Left ventricle myocardium superior (tissue), 1 donor: Measurements from ENCODE around the gene TMED1. TPM values are rescaled to one million over a fixed set of nuclear protein-coding genes. Genes with fewer than 3 reads are reported as not detected.

ENCODE experiments used
- ATAC-seq: fragments of 200-7000 bp; cut with Tn5 transposase; one replicate; pipeline ENCODE4 v1.9.1; 2020; ENCODE audit warnings: mild to moderate bottlenecking, moderate library complexity
- DNase-seq: peaks from one replicate; pipeline ENCODE4 v3.0.0-alpha.2; 2020
- intact Hi-C: fragments of 100-400 bp; cut with micrococcal nuclease; formaldehyde crosslinking; loops from one replicate; pipeline ENCODE4 v1.11.0; 2022
- microRNA-seq: library from miRNA; unstranded; fragments of <30 nt; microRNA quantifications from one replicate; pipeline ENCODE4 v1.2.0, GENCODE V29; 2020; ENCODE audit warnings: borderline number of aligned reads
- total RNA-seq: library from RNA; stranded (reverse); fragmentation: NEBNext Ultra II Directional; extraction: Animal tissue kit (Norgen Biotek cat#: 25700); gene quantifications from one replicate; pipeline ENCODE4 v1.2.1, GENCODE V29; 2021
- donor health status: DM: no; HTN: yes; CAD: no; lungs with severe emphysema.

TMED1 gene
- total RNA-seq, 1 donor from 2014 or later = 29.8 TPM

DNA sequence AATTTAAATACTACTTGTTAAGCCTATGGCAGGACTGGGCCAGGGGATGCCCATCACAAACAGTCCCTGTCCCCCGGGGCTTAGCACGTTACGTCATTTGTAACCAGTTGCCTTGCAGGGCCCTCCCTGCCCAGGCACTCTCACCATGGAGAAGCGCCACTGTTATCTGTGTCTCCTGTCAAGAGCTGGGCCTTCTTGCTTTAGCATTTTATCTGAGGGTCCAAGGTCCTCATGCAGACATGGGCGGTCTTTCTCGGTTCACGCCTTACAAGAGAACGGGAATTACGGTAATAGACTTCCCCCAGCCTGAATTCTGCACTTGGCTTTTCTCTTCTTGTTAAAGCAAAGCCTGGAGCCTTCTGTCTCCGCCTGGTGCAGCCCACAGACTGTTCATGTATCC, 46.1 kb downstream of the TMED1 start:
- DNase-seq = no peak
- ATAC-seq = no peak
- intact Hi-C loops = no loop called here

- DNase-seq = no peak
- no peak for ATAC-seq
- intact Hi-C loops = no loop called here
Measured at GRCh38 chr19:10788146-10788545, 47.9 kb downstream of the TMED1 start.

- ATAC-seq (peak; percentile 39), DNase-seq (peak; percentile 56)
- intact Hi-C loops = no loop called here
Measured at GRCh38 chr19:10784257-10784656, 51.8 kb downstream of the TMED1 start.

GRCh38 chr19:10782795-10783194, 53.2 kb downstream of the TMED1 start:
- DNase-seq (peak; percentile 82), ATAC-seq (peak; percentile 92)
- intact Hi-C loops = no loop called here

Small RNAs within 50 kb of the gene (microRNA-seq; reads per million reads assigned to microRNA genes)
- gene MIR199A1 (not detected), gene MIR6793 (not detected)

Other genes starting within 250 kb of the TMED1 start
- gene AP1M2, start 248.9 kb downstream of the TMED1 start, total RNA-seq = not detected
- gene SLC44A2, start 210.7 kb downstream of the TMED1 start, total RNA-seq = 71.8 TPM
- gene ILF3, start 181.9 kb downstream of the TMED1 start, total RNA-seq = 118 TPM
- gene QTRT1, start 134.8 kb downstream of the TMED1 start, total RNA-seq = 29.1 TPM
- gene DNM2, start 118.1 kb downstream of the TMED1 start, total RNA-seq = 201 TPM
- 0.62 TPM for gene C19orf38, start 12.2 kb upstream of the TMED1 start, total RNA-seq
- gene CARM1, start 35.3 kb upstream of the TMED1 start, total RNA-seq = 32.5 TPM
- gene YIPF2, start 92.4 kb upstream of the TMED1 start, total RNA-seq = 16.4 TPM
- 17.4 TPM for gene TIMM29, start 92.6 kb upstream of the TMED1 start, total RNA-seq
- 41.6 TPM for gene SMARCA4, start 124.8 kb upstream of the TMED1 start, total RNA-seq